MM.1S (cell line): ENCODE data around the gene PADI3.

Experiments
- CTCF ChIP-seq: fragments of 300-600 bp; sonication (generic); IDR thresholded peaks from 2 replicates; pipeline ENCODE4 v1.5.1; 2016; ENCODE audit warnings: antibody characterized with exemption, low read length, mixed read lengths
- EZH2 ChIP-seq: fragments of 300-600 bp; sonication (generic); optimal IDR thresholded peaks from 2 replicates; pipeline ENCODE3; 2017; ENCODE audit warnings: low read depth, mild to moderate bottlenecking, antibody characterized with exemption, low read length, mixed read lengths
- EZH2phosphoT487 ChIP-seq: fragments of 300-600 bp; sonication (generic); IDR thresholded peaks from 2 replicates; pipeline ENCODE4 v1.6.1; 2018; ENCODE audit warnings: antibody characterized with exemption, low read length

GRCh38 chr1:17282836-17283235, 33.9 kb downstream of the PADI3 start:
- no peak for TF ChIP-seq CTCF
- no peak for TF ChIP-seq EZH2
- TF ChIP-seq EZH2phosphoT487 = no peak
